SK-N-MC (cell line): ENCODE measurements around the gene LRRC27.

ENCODE experiments used
- EZH2 ChIP-seq: fragments of 200-600 bp; sonication (generic); IDR thresholded peaks from one replicate; pipeline ENCODE4 v1.6.1; 2017; ENCODE audit warnings: antibody characterized with exemption
- FOXP2 ChIP-seq: optimal IDR thresholded peaks from 2 replicates; pipeline ENCODE3; 2011; ENCODE audit warnings: mild to moderate bottlenecking, moderate library complexity; ENCODE audit not compliant: insufficient read depth; ENCODE audit errors: extremely low read length, control extremely low read depth
- POLR2AphosphoS5 ChIP-seq: IDR thresholded peaks from 2 replicates; pipeline ENCODE4 v1.6.1; 2012; ENCODE audit warnings: mild to moderate bottlenecking, low read depth, low read length, borderline replicate concordance

DNA sequence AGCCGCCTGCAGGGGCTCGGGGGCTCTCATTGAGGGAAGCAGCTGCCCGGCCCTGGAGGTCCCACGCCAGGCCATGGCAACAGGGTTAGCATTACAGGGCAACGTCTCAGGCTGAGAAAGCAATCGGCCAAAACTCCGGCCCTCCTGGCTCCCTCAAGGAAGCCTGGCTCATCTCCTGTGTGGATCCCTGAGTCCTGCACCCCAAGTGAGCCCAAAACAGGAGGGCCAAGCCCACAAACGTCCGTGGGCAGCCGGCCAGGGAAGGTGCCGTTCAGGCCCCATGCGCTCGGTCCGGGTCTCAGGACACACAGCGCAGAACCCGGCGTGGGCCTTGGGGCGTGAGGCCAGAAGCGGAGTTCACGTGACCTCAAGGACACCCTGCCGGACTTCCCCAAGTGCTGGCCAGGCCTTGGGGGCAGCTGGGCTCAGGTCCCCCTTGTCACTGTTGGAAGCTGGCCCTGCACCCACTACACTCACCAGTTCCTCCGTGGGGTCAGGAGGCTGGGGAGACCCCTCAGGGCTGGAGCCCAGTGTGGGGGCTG lies 57.0 kb downstream of the LRRC27 start:
- TF ChIP-seq EZH2 (no peak), POLR2AphosphoS5 (no peak), FOXP2 (no peak)
